Stimulated activated CD4-positive, alpha-beta T cell treated with anti-CD3 and anti-CD28 coated beads, Interleukin-2, amount 100 ng/mL, for 48 hours (primary cell): Measurements from ENCODE around the gene NSFL1C.

Source experiments
- DNase-seq, 2 donors: peaks; one replicate each; pipeline ENCODE4 v3.0.0-alpha.2; 2020

The NSFL1C gene

DNA sequence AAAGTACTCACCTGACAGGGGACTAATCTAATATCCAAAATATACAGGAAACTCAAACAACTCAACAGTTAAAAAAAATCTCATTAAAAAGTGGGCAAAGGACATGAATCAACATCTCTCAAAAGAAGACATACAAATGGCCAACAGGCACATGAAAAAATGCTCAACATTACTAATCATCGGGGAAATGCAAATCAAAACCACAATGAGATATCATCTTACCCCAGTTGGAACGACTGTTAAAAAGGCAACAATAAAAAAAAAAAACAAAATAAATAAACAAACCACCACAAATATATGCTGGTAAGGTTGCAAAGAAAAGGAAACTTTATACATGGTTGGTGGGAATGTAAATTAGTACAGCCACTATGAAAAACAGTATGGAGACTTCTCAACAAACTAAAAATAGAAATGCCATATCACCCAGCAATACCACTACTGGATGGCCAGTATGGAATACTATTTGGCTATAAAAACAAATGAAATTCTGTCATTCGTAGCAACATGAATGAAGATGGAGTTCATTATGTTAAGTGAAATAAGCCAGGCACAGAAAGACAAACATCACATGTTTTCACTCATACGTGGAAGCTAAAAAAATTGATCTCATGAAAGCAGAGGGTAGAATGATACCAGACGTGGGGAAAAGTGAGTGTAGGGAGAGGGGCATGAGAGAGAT lies 17.9 kb upstream of the NSFL1C start:
- DNase-seq = no peak

- DNase-seq = no peak
Measured at GRCh38 chr20:1479831-1480595, 13.4 kb upstream of the NSFL1C start.

DNA sequence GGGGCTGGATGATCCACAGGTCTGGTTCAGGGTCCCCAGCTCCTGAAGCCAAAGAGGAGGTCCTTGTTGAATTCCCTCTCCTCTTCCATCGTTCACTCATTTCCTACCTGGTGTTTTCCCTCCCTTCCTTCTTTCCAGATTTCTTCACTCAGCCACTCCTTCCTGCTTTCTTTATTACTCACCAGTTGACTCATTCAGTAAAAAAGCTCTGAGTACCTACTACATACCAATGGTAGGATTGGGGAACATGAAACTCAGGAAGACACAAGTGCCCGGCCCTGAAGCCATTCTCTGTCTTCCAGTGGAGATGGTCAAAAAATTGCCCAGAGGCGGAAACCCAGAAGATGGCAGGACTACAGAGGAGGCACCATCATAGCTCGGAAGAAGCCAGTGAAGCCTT lies 11.9 kb upstream of the NSFL1C start:
- DNase-seq = no peak

GRCh38 chr20:1477896-1478490 lies 11.3 kb upstream of the NSFL1C start:
- no peak for DNase-seq

- DNase-seq = no peak
Measured at GRCh38 chr20:1474817-1475603, 8.4 kb upstream of the NSFL1C start.

- DNase-seq = no peak
Measured at GRCh38 chr20:1474325-1474724, 7.7 kb upstream of the NSFL1C start.

GRCh38 chr20:1473246-1474220 lies 6.9 kb upstream of the NSFL1C start:
- no peak for DNase-seq

GRCh38 chr20:1472556-1473245 lies 6.1 kb upstream of the NSFL1C start:
- no peak for DNase-seq

DNA sequence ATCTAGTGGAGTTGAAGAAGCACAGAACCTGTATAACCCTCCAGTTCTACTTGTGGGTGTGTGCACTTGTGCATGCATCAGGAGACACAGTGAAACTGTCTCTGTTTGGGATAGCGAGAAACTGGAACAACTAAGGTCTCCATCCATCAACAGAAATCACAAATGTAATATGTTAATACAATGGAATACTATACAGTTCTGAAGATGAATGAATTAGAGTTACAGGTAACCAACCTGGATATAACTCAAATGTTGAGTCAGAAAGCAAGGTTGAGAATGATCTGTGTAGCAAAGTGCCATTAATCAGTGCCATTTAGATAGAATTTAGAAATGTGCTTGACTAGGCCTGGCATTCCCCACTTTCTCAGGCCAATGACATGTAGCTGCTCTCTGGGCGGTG lies 4.6 kb upstream of the NSFL1C start:
- no peak for DNase-seq

DNA sequence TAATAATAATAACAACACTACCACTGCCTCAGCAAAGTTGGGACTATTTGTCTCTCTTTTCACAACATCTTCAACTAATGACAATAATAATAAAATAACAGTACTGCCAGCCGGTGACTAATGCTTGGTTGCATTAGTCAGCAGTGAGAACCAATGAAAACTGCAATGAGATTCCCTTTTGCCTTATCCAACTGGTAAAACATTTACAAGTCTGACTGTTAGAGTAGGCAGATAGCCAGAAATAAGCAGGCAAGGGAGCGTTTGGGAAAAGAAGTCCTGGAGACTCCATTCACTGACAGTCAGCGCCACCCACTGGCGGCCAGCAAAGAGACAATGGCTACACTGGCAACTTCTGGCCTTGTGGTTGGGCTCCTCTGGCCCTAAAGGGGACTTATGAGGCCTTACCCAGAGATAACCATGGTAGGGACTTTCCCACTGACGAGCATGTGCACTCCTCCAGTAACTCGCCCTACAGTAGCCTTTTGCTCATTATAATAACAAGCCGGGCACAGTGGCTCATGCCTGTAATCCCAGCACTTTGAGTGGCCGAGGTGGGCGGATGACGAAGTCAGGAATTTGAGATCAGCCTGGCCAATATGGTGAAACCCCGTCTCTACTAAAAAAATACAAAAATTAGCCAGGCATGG lies 3.4 kb upstream of the NSFL1C start:
- no peak for DNase-seq

GRCh38 chr20:1469306-1469905 lies 2.8 kb upstream of the NSFL1C start:
- DNase-seq = no peak

GRCh38 chr20:1468117-1468624 lies 1.5 kb upstream of the NSFL1C start:
- DNase-seq = no peak

DNA sequence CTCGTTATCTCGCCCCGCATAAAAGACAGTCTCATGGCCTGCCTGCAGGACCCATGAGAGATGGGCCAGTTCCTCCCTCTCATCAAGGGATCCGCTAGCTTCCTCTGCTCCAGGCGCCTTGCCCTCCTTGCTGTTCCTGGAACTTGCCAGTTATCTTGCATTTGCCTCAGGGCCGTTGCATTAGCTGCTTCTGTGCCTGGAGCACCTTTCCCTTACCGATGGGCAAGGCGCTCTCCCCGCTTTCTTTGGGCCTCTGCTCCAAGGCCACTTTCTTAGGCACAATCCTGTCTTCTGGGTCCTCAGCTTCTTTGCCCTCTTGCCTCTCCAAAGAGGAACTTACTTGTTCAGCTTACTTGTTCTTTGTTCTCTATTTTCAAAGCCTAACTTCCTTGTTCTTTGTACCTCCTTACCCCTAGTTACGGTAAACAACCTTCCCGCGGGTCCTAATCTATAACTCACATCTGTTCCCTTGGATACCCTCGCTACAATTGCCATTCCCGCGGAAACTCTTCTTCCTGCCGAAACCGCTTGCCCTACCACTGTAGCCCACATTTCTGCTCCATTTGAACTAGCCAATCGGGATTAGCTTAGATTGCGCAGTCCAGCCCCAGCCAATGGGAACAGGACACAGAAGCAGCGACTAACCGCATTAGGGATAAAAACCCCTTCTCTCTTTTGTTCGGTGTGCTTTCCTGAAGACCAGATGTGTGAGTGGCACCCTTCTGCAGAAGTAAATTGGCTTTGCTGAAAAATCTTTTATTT lies 887 bp upstream of the NSFL1C start:
- DNase-seq = no peak

DNA sequence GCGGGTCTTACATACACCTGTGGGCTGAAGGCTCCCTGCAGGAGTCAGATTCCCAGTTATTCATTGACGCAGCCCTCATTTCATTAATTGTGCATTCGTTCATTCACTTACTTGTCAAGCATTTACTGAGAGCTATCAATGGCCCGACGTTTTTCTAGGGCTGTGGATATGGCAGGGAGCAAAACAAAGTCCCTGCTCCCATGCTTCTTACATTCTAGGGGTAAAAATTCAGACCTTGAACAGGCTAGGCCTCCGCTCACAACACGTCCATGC lies 369 bp upstream of the NSFL1C start:
- no peak for DNase-seq

GRCh38 chr20:1465470-1466210 lies 1.0 kb downstream of the NSFL1C start:
- DNase-seq = no peak

- no peak for DNase-seq
Measured at GRCh38 chr20:1463971-1464570, 2.6 kb downstream of the NSFL1C start.

GRCh38 chr20:1462834-1463233 lies 3.8 kb downstream of the NSFL1C start:
- no peak for DNase-seq

GRCh38 chr20:1462001-1462400 lies 4.6 kb downstream of the NSFL1C start:
- DNase-seq = no peak

DNA sequence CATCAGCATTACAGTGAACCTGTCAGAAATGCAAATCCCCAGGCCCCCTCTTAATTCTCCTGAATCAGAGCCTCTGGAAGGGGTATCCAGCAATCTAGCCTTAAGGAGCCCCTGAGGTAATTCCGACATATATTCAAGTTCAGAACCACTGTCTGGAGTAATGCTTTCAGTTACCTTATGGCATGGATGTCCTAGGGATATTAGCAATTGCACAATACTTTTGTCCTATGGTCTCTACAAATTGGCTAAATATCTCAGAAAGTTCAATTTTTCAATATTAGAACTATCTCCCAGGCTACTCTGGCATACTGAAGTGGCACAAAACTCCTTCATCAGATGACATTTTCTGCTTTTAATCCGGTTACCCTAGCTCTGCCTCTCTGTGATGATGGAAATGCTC lies 6.4 kb downstream of the NSFL1C start:
- DNase-seq = no peak
